ENCODE measurements around the gene THADA. TPM values are rescaled to one million over a fixed set of nuclear protein-coding genes. Genes with fewer than 3 reads are reported as not detected.

The THADA gene
- total RNA-seq, 1 experiment from 2014 or later: 27.5 TPM

- no peaks in the 10 kb centered on the region for H3K9me3 Mint-ChIP-seq
- ChIA-PET CTCF (no interaction called here), POLR2A (no interaction called here)
- no peaks in the 10 kb centered on the region for H3K27me3 Mint-ChIP-seq (ENCODE audit: low read depth)
- no peak for DNase-seq (ENCODE audit: low spot score)
- H3K4me1 Mint-ChIP-seq: peaks cover 20% of the 10 kb centered on the region
- ATAC-seq: no peak
- no peak overlapping the region for H3K4me3 Mint-ChIP-seq
- TF ChIP-seq ESRRA (CRISPR knock-in tag; IDR thresholded peaks at IDR 0.05; ENCODE audit: borderline replicate concordance) (no peak), TEAD4 (CRISPR knock-in tag; IDR thresholded peaks at IDR 0.05) (no peak), TCF7 (CRISPR knock-in tag; IDR thresholded peaks at IDR 0.05; ENCODE audit: low read depth) (no peak), SOX15 (CRISPR knock-in tag; IDR thresholded peaks at IDR 0.05) (no peak), E2F1 (CRISPR knock-in tag; IDR thresholded peaks at IDR 0.05) (no peak), ATF1 (CRISPR knock-in tag; IDR thresholded peaks at IDR 0.05) (no peak), ATF6 (CRISPR knock-in tag; IDR thresholded peaks at IDR 0.05) (no peak), ZNF396 (CRISPR knock-in tag; IDR thresholded peaks at IDR 0.05; ENCODE audit: borderline replicate concordance) (no peak), GABPB1 (CRISPR knock-in tag; IDR thresholded peaks at IDR 0.05) (no peak), CREM (CRISPR knock-in tag; IDR thresholded peaks at IDR 0.05) (no peak), NFYB (CRISPR knock-in tag; conservative IDR thresholded peaks at IDR 0.05; ENCODE audit: low read depth) (no peak), JAZF1 (CRISPR knock-in tag; IDR thresholded peaks at IDR 0.05) (no peak)
- TF ChIP-seq, protein P1, sequence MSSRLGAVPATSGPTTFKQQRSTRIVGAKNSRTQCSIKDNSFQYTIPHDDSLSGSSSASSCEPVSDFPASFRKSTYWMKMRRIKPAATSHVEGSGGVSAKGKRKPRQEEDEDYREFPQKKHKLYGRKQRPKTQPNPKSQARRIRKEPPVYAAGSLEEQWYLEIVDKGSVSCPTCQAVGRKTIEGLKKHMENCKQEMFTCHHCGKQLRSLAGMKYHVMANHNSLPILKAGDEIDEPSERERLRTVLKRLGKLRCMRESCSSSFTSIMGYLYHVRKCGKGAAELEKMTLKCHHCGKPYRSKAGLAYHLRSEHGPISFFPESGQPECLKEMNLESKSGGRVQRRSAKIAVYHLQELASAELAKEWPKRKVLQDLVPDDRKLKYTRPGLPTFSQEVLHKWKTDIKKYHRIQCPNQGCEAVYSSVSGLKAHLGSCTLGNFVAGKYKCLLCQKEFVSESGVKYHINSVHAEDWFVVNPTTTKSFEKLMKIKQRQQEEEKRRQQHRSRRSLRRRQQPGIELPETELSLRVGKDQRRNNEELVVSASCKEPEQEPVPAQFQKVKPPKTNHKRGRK (CRISPR knock-in tag; IDR thresholded peaks at IDR 0.05; ENCODE audit: borderline replicate concordance): no peak
- TF ChIP-seq, protein P2, sequence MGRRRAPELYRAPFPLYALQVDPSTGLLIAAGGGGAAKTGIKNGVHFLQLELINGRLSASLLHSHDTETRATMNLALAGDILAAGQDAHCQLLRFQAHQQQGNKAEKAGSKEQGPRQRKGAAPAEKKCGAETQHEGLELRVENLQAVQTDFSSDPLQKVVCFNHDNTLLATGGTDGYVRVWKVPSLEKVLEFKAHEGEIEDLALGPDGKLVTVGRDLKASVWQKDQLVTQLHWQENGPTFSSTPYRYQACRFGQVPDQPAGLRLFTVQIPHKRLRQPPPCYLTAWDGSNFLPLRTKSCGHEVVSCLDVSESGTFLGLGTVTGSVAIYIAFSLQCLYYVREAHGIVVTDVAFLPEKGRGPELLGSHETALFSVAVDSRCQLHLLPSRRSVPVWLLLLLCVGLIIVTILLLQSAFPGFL (CRISPR knock-in tag; IDR thresholded peaks at IDR 0.05; ENCODE audit: borderline replicate concordance): no peak
- TF ChIP-seq, protein P3, sequence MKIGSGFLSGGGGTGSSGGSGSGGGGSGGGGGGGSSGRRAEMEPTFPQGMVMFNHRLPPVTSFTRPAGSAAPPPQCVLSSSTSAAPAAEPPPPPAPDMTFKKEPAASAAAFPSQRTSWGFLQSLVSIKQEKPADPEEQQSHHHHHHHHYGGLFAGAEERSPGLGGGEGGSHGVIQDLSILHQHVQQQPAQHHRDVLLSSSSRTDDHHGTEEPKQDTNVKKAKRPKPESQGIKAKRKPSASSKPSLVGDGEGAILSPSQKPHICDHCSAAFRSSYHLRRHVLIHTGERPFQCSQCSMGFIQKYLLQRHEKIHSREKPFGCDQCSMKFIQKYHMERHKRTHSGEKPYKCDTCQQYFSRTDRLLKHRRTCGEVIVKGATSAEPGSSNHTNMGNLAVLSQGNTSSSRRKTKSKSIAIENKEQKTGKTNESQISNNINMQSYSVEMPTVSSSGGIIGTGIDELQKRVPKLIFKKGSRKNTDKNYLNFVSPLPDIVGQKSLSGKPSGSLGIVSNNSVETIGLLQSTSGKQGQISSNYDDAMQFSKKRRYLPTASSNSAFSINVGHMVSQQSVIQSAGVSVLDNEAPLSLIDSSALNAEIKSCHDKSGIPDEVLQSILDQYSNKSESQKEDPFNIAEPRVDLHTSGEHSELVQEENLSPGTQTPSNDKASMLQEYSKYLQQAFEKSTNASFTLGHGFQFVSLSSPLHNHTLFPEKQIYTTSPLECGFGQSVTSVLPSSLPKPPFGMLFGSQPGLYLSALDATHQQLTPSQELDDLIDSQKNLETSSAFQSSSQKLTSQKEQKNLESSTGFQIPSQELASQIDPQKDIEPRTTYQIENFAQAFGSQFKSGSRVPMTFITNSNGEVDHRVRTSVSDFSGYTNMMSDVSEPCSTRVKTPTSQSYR (CRISPR knock-in tag; IDR thresholded peaks at IDR 0.05): no peak
- TF ChIP-seq, protein P4, sequence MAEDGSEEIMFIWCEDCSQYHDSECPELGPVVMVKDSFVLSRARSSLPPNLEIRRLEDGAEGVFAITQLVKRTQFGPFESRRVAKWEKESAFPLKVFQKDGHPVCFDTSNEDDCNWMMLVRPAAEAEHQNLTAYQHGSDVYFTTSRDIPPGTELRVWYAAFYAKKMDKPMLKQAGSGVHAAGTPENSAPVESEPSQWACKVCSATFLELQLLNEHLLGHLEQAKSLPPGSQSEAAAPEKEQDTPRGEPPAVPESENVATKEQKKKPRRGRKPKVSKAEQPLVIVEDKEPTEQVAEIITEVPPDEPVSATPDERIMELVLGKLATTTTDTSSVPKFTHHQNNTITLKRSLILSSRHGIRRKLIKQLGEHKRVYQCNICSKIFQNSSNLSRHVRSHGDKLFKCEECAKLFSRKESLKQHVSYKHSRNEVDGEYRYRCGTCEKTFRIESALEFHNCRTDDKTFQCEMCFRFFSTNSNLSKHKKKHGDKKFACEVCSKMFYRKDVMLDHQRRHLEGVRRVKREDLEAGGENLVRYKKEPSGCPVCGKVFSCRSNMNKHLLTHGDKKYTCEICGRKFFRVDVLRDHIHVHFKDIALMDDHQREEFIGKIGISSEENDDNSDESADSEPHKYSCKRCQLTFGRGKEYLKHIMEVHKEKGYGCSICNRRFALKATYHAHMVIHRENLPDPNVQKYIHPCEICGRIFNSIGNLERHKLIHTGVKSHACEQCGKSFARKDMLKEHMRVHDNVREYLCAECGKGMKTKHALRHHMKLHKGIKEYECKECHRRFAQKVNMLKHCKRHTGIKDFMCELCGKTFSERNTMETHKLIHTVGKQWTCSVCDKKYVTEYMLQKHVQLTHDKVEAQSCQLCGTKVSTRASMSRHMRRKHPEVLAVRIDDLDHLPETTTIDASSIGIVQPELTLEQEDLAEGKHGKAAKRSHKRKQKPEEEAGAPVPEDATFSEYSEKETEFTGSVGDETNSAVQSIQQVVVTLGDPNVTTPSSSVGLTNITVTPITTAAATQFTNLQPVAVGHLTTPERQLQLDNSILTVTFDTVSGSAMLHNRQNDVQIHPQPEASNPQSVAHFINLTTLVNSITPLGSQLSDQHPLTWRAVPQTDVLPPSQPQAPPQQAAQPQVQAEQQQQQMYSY (CRISPR knock-in tag; IDR thresholded peaks at IDR 0.05): no peak
- H3K27ac Mint-ChIP-seq: no peak overlapping the region
- no peaks in the 10 kb centered on the region for H3K36me3 Mint-ChIP-seq
These were observed 181.2 kb downstream of the THADA start for GRCh38 chr2:43414586-43415135.
